ENCODE data around the gene TMEM26.

Gene TMEM26

GRCh38 chr10:61452655-61453641, at the start of gene TMEM26:
TSS of gene TMEM26 (minus strand) at chr10:61453381. CDS start at chr10:61453081, 300 bp downstream.
- no peak for DNase-seq (ENCODE audit: low read depth)

GRCh38 chr10:61500460-61500859, 47.3 kb upstream of the TMEM26 start:
- no peak for DNase-seq (ENCODE audit: low read depth)

- no peak for DNase-seq (ENCODE audit: low read depth)
These were observed 39.3 kb upstream of the TMEM26 start for GRCh38 chr10:61492364-61492995.

- DNase-seq (ENCODE audit: low read depth): no peak
These were observed 34.3 kb upstream of the TMEM26 start for GRCh38 chr10:61487506-61487905.

- DNase-seq (ENCODE audit: low read depth): no peak
These were observed 33.7 kb upstream of the TMEM26 start for GRCh38 chr10:61486738-61487396.

DNA sequence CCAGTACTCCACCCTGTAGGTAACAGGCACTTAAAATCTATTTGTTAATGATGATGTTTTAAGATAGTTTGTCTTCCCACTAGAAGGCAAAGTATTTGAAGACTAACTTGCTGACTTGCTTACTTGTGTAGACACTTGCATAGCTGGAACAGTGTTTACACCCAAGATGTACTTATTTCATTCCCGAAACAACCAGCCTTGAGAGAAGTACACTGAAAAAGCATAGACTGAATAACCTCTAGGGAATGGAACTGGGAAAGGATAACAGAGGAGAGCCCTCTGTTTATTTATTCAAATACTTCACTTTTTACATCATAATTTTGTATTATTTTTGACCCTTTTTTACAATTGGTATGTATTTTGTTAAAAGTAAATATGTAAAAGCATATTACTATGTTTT, 33.1 kb upstream of the TMEM26 start:
- DNase-seq (ENCODE audit: low read depth): no peak

DNA sequence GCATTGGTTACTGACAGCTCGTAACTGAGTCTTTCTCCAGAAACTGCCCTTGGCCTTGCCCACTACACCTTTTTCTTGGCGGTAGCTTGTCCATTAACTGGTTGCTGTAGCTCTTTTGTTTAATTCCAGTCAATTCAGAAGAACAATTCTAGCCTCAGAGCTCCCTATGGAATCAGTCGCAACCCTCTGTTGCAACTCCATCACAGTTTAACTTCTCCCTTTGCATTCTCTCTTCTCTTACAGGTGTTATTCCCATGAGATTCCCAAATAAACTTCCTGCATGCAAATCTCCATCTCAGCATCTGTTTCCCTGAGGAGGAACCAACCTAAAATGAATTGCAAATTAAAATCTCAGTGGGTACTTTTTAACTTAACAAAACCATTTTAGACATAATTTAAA, 28.4 kb upstream of the TMEM26 start:
- DNase-seq (ENCODE audit: low read depth): no peak

GRCh38 chr10:61480208-61480607, 27.0 kb upstream of the TMEM26 start:
- no peak for DNase-seq (ENCODE audit: low read depth)

DNA sequence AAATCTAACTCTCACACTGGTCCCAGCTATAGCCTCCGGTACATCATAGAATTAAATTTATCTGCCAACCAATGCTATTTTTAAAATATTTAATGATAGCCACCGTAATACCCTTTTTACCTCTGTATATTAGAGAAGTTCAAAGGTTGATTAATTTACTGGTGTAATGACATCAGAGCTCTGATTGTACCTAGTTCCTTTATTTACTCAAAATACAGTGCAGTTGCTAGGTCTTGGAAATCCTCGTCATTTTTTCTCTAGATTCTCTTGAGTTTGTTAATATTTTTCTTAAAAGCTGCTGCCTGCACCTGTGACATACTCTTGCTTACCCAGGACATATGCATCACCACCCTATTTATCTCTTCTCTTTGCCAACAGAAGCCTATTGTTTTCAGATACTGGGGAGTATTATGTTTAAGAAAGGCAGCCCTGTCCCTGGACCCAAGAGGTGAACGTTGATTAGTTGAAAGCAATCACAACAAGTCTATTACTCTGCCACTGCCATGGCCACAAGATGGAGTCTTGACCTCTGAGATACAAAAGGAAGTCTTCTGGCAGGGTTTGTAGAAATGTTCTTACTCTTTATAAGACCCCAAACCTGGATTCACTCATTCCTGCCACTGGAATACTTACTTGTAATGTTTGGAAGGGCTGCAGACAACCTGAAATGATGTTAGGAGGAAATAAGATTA, 25.6 kb upstream of the TMEM26 start:
- no peak for DNase-seq (ENCODE audit: low read depth)

GRCh38 chr10:61477451-61477850, 24.3 kb upstream of the TMEM26 start:
- DNase-seq (ENCODE audit: low read depth): no peak

- no peak for DNase-seq (ENCODE audit: low read depth)
These were observed 23.3 kb upstream of the TMEM26 start for GRCh38 chr10:61476529-61476928.

- no peak for DNase-seq (ENCODE audit: low read depth)
These were observed 22.3 kb upstream of the TMEM26 start for GRCh38 chr10:61475449-61475873.

DNA sequence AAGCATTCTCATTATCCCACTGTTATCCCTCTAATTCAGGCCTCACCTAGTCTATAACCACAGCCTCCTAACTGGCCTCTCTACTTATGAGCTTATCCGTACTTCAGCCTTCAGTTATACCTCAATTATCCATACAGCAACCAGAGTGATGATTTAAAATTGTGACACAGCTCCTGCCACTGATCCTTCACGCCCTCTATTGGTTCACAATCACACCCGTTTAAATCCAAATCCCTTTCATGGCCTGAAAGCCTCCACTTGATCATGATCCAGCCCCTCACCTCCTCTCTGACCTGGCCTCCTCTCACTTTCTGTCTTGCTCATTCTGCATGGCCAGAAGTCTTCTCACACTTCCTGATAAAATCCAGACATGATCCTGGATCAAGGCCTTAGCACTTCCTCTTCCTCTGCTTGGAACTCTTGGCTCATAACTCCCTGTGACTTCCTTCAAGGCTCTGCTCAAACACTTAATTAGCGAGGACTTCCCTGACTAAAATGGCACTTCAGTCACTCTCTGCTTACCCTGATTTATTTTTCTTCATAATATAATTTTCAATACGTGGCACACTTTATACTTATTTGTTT, 19.0 kb upstream of the TMEM26 start:
- no peak for DNase-seq (ENCODE audit: low read depth)

GRCh38 chr10:61471491-61471890, 18.3 kb upstream of the TMEM26 start:
- DNase-seq (ENCODE audit: low read depth): no peak

- no peak for DNase-seq (ENCODE audit: low read depth)
These were observed 17.6 kb upstream of the TMEM26 start for GRCh38 chr10:61470740-61471139.

GRCh38 chr10:61465901-61466632, 12.9 kb upstream of the TMEM26 start:
- DNase-seq (ENCODE audit: low read depth): no peak

- DNase-seq (ENCODE audit: low read depth): no peak
These were observed 12.0 kb upstream of the TMEM26 start for GRCh38 chr10:61465171-61465496.

DNA sequence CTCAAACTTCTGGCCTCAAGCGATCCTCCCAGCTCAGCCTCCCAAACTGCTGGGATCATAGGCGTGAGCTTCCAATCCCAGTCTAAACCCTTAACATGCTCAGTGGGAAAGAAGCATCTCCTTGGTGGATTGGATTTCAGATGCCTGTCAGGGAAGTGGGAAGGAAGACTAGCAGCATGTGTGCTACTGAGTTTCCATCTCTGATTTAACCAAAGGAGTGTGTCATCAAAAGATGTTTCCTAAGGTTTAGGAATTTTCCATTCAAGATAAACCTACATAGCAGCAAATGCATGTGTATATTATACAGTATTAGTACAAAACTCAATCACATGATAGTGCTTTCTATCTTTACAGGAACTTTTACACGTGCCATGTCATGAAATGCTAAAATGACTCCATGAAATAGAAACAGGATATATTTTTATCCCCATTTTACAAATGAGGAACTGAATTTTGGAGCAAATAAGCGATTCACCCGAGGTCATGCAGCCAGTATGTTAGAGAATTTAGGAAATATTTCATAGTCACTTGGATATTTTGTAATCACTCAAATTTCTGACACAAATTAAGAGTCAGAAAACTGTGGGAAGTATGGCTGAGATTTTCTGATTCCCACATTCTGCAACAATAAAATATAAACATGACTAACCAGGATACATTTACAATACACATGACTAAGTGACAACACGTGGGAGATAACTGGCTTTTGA, 11.4 kb upstream of the TMEM26 start:
- no peak for DNase-seq (ENCODE audit: low read depth)

GRCh38 chr10:61463035-61463909, 10.1 kb upstream of the TMEM26 start:
- no peak for DNase-seq (ENCODE audit: low read depth)

GRCh38 chr10:61460835-61461234, 7.7 kb upstream of the TMEM26 start:
- no peak for DNase-seq (ENCODE audit: low read depth)

Data from activated gamma-delta T cell treated with anti-CD3 and anti-CD28 coated beads, Interleukin-2, amount 50 U/mL, for 16 hours (primary cell).